Stimulated activated CD8-positive, alpha-beta memory T cell treated with anti-CD3 and anti-CD28 coated beads, Interleukin-2, amount 100 ng/mL, for 48 hours (primary cell): ENCODE results near the gene BANF1.
A peak's percentile ranks its signal among the peaks of the same experiment; 100 is the strongest.

ENCODE experiments used
- DNase-seq, 2 donors: peaks; one replicate each; pipeline ENCODE4 v3.0.0-alpha.2; 2020; ENCODE audit warnings: low read depth in 2 of 2

Gene BANF1

GRCh38 chr11:66037327-66037726, 35.0 kb downstream of the BANF1 start:
- DNase-seq = no peak

GRCh38 chr11:66039765-66040164, 37.5 kb downstream of the BANF1 start:
- DNase-seq = no peak

GRCh38 chr11:66042227-66042995, 40.1 kb downstream of the BANF1 start:
- DNase-seq = no peak

GRCh38 chr11:66042996-66043906, 40.9 kb downstream of the BANF1 start:
- DNase-seq = no peak

GRCh38 chr11:66044757-66045156, 42.5 kb downstream of the BANF1 start:
- no peak for DNase-seq

GRCh38 chr11:66045177-66045639, 42.9 kb downstream of the BANF1 start:
- peak; percentile 71 to 75 for DNase-seq

- DNase-seq = no peak
These were observed 44.6 kb downstream of the BANF1 start for GRCh38 chr11:66046901-66047300.

GRCh38 chr11:66047541-66048365, 45.5 kb downstream of the BANF1 start:
- DNase-seq = no peak

- DNase-seq = no peak
These were observed 46.4 kb downstream of the BANF1 start, which contains the start of gene GAL3ST3 for GRCh38 chr11:66048547-66049323. Gene GAL3ST3 (minus strand): TSS chr11:66049161. CDS start chr11:66045415, 3,746 bp downstream.

- no peak for DNase-seq
These were observed 48.4 kb downstream of the BANF1 start for GRCh38 chr11:66050581-66051231.

GRCh38 chr11:66051371-66051765, 49.1 kb downstream of the BANF1 start:
- no peak for DNase-seq

- peak; percentile 92 for DNase-seq
These were observed 49.7 kb downstream of the BANF1 start, which contains the start of gene SF3B2 for GRCh38 chr11:66051766-66052663. Gene SF3B2 (plus strand): TSS chr11:66052364. CDS start chr11:66052385, 21 bp downstream.

GRCh38 chr11:66052664-66052982, 50.3 kb downstream of the BANF1 start:
- DNase-seq = no peak
